Mucosa of gallbladder (tissue), 1 donor: ENCODE results near the gene ANO4. TPM values are rescaled to one million over a fixed set of nuclear protein-coding genes. Genes with fewer than 3 reads are reported as not detected.

Experiments used
- DNase-seq: peaks from one replicate; pipeline ENCODE4 v3.0.0-alpha.2; 2020; ENCODE audit warnings: low spot score
- total RNA-seq: library from RNA; stranded (reverse); gene quantifications from one replicate; pipeline ENCODE4 v1.2.1, GENCODE V29; 2021
- donor health status: DM: no; HTN: no; CAD: no.

Gene ANO4
- total RNA-seq, 1 donor from 2014 or later, result 0.12 TPM

GRCh38 chr12:100991102-100991501 lies 196.5 kb downstream of the ANO4 start:
- DNase-seq, result no peak

GRCh38 chr12:100992194-100992593 lies 197.6 kb downstream of the ANO4 start:
- DNase-seq, result no peak

GRCh38 chr12:100993916-100994450 lies 199.4 kb downstream of the ANO4 start:
- no peak for DNase-seq

- DNase-seq, result no peak
These were observed 200.6 kb downstream of the ANO4 start for GRCh38 chr12:100995201-100995600.

GRCh38 chr12:100995771-100996170 lies 201.2 kb downstream of the ANO4 start:
- no peak for DNase-seq

- DNase-seq, result no peak
These were observed 207.1 kb downstream of the ANO4 start for GRCh38 chr12:101001669-101002068.

GRCh38 chr12:101002696-101003419 lies 208.3 kb downstream of the ANO4 start:
- DNase-seq, result no peak

GRCh38 chr12:101004898-101005297 lies 210.3 kb downstream of the ANO4 start:
- no peak for DNase-seq

GRCh38 chr12:101009274-101009673 lies 214.7 kb downstream of the ANO4 start:
- no peak for DNase-seq

- DNase-seq, result no peak
These were observed 216.3 kb downstream of the ANO4 start for GRCh38 chr12:101010896-101011295.

- no peak for DNase-seq
These were observed 219.4 kb downstream of the ANO4 start for GRCh38 chr12:101013993-101014392.

- DNase-seq, result no peak
These were observed 220.5 kb downstream of the ANO4 start for GRCh38 chr12:101015044-101015443.

- DNase-seq, result peak; percentile 52
These were observed 224.0 kb downstream of the ANO4 start for GRCh38 chr12:101018540-101018939.

GRCh38 chr12:101019201-101019600 lies 224.6 kb downstream of the ANO4 start:
- DNase-seq, result no peak

- no peak for DNase-seq
These were observed 225.1 kb downstream of the ANO4 start for GRCh38 chr12:101019667-101020066.

- DNase-seq, result no peak
These were observed 226.9 kb downstream of the ANO4 start for GRCh38 chr12:101021442-101021841.

GRCh38 chr12:101021911-101022388 lies 227.4 kb downstream of the ANO4 start:
- DNase-seq, result no peak

- DNase-seq, result no peak
These were observed 232.6 kb downstream of the ANO4 start for GRCh38 chr12:101027200-101027599.

GRCh38 chr12:101027816-101028215 lies 233.2 kb downstream of the ANO4 start:
- DNase-seq, result no peak

- no peak for DNase-seq
These were observed 243.8 kb downstream of the ANO4 start for GRCh38 chr12:101038289-101038871.

- DNase-seq, result no peak
These were observed 245.4 kb downstream of the ANO4 start for GRCh38 chr12:101039848-101040531.

GRCh38 chr12:101040936-101041335 lies 246.4 kb downstream of the ANO4 start:
- no peak for DNase-seq

GRCh38 chr12:101042211-101042610 lies 247.6 kb downstream of the ANO4 start:
- DNase-seq, result no peak
